Adrenal gland (tissue), 12 donors: Measurements from ENCODE around the gene FSTL1. TPM values are rescaled to one million over a fixed set of nuclear protein-coding genes. Genes with fewer than 3 reads are reported as not detected.
"Not testable (repeated sequence)": the region's sequence is repeated elsewhere in the genome, so short reads cannot be mapped to it uniquely, and the experiment has no call there.

Source experiments
- DNase-seq, 7 donors: peaks; one replicate each; pipeline ENCODE4 v3.0.0-alpha.2; 2019 to 2020
- H3K27ac ChIP-seq, 5 donors: fragments of 200-600 bp; sonication (generic) in 4 of 5; 1 replicate in 3 of 5; 2 replicates in 2 of 5; pipeline versions ENCODE4 v1.5.1 to v1.8.0; 2016 to 2020; ENCODE audit warnings: mild to moderate bottlenecking in 1 of 5
- H3K27me3 ChIP-seq: fragments of 200-600 bp; 2 replicates; pipeline ENCODE4 v1.8.0; 2021
- H3K36me3 ChIP-seq, 2 donors: fragments of 200-600 bp; replicated peaks in 1 of 2; 1 replicate in 1 of 2; 2 replicates in 1 of 2; pipeline versions ENCODE4 v1.5.1 to v1.8.0; 2018 to 2022
- H3K4me1 ChIP-seq, 2 donors: fragments of 200-600 bp; replicated peaks in 1 of 2; 1 replicate in 1 of 2; 2 replicates in 1 of 2; pipeline versions ENCODE4 v1.5.1 to v1.8.0; 2018 to 2021
- H3K4me3 ChIP-seq, 4 donors: fragments of 200-600 bp; sonication (generic) in 3 of 4; one replicate each; pipeline ENCODE4 v1.5.1; 2016 to 2018
- H3K9me3 ChIP-seq, 3 donors: fragments of 200-600 bp; sonication (generic) in 1 of 3; replicated peaks in 1 of 3; 1 replicate in 2 of 3; 2 replicates in 1 of 3; pipeline versions ENCODE4 v1.5.1 to v1.8.0; 2016 to 2021
- CTCF ChIP-seq, 6 experiments: fragments of 450-650 bp in 4 of 6; fragments of 200-600 bp in 2 of 6; sonication (generic) in 1 of 6; IDR thresholded peaks; 1 replicate in 5 of 6; 2 replicates in 1 of 6; pipeline versions ENCODE4 v1.5.1 to v1.8.0; 2016 to 2021; ENCODE audit warnings: antibody characterized with exemption in 6 of 6, mild to moderate bottlenecking in 2 of 6, moderate library complexity in 1 of 6
- POLR2A ChIP-seq, 2 donors: fragments of 450-650 bp; IDR thresholded peaks; one replicate each; pipeline ENCODE4 v1.6.1; 2017; ENCODE audit warnings: antibody characterized with exemption in 2 of 2, mild to moderate bottlenecking in 2 of 2, moderate library complexity in 1 of 2
- WGBS, 4 donors: extraction: QIAGEN DNeasy Blood & Tissue Kit in 2 of 4; methylation state at CpG; one replicate each; pipeline versions ENCODE4 v1.1.5 to v1.1.7; 2013 to 2017; 5-methylcytosine and 5-hydroxymethylcytosine counted together
- intact Hi-C, 2 donors: fragments of 100-400 bp; cut with DNase I; formaldehyde crosslinking; loops; one replicate each; pipeline versions ENCODE4 v1.14.1 to v1.15.0; 2022 to 2023
- polyA plus RNA-seq, 3 donors: library from polyadenylated mRNA; stranded (reverse); fragments of 200-250 nt in 2 of 3; fragments of 350-450 nt in 1 of 3; fragmentation: Illumina TruSeq in 1 of 3; extraction: RNeasy Lipid Tissue Mini Kit (QIAGEN cat#74804) in 1 of 3; gene quantifications; one replicate each; pipeline ENCODE4 v1.2.3, GENCODE V29; 2013 to 2014
- total RNA-seq, 9 donors: library from RNA; depleted of rRNA in 4 of 9; stranded (reverse); fragments of >200 nt in 4 of 9; fragments of 120-200 nt in 1 of 9; fragmentation: NEBNext Ultra II Directional in 1 of 9; extraction: Animal tissue kit (Norgen Biotek cat#: 25700) in 1 of 9; gene quantifications; one replicate each; pipeline versions ENCODE4 v1.1.0 to v1.2.4, GENCODE V29; 2013 to 2023
- donor health status: healthy with polysubstance abuse.
- donor health status: Bipolar disorder and iron deficiency.
- donor health status: DM: yes; HTN: yes; CAD: no.
- donor health status: DM: no; HTN: no; CAD: no.
- donor health status: DM: no; HTN: no; CAD: no.
- donor health status: DM: yes; HTN: yes; CAD: no.

The FSTL1 gene
- total and polyA plus RNA-seq, 12 donors, result 45.6 to 625 (median 306) TPM

- H3K4me1 ChIP-seq, result no peaks in the 10 kb centered on the region
- no peaks in the 10 kb centered on the region for H3K9me3 ChIP-seq
- no peaks in the 10 kb centered on the region for H3K36me3 ChIP-seq
- no peak for DNase-seq
- H3K4me3 ChIP-seq, result no peak overlapping the region
- WGBS, 4 donors, result 79 to 92% (median 89%) methylated on average over 2 of the region's 2 CpGs
- intact Hi-C loops, result no loop called here
- no peak overlapping the region for H3K27ac ChIP-seq
- no peaks in the 10 kb centered on the region for H3K27me3 ChIP-seq
- TF ChIP-seq CTCF (IDR thresholded peaks at IDR 0.05), result no peak
- no peak for TF ChIP-seq POLR2A (IDR thresholded peaks at IDR 0.05)
These were observed 69.3 kb downstream of the FSTL1 start for GRCh38 chr3:120381503-120381902.

DNA sequence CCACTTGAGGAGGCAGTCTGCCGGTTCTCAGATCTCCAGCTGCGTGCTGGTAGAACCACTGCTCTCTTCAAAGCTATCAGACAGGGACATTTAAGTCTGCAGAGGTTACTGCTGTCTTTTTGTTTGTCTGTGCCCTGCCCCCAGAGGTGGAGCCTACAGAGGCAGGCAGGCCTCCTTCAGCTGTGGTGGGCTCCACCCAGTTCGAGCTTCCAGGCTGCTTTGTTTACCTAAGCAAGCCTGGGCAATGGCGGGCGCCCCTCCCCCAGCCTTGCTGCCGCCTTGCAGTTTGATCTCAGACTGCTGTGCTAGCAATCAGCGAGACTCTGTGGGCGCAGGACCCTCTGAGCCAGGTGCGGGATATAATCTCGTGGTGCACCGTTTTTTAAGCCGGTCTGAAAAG lies 72.8 kb downstream of the FSTL1 start:
- H3K9me3 ChIP-seq, H3K4me1 ChIP-seq, H3K27ac ChIP-seq, intact Hi-C loops, H3K27me3 ChIP-seq, DNase-seq, H3K36me3 ChIP-seq, H3K4me3 ChIP-seq: not testable (repeated sequence)
- WGBS, 4 donors, result 40 to 84% (median 75%) methylated on average over 1 to 12 of the region's 12 CpGs

- no peak for TF ChIP-seq CTCF (IDR thresholded peaks at IDR 0.05)
- no peak for TF ChIP-seq POLR2A (IDR thresholded peaks at IDR 0.05)
- DNase-seq, result no peak
- Histone ChIP-seq H3K36me3 (no peaks in the 10 kb centered on the region), H3K9me3 (no peaks in the 10 kb centered on the region), H3K4me3 (no peak overlapping the region), H3K27me3 (no peaks in the 10 kb centered on the region), H3K4me1 (no peaks in the 10 kb centered on the region), H3K27ac (no peak overlapping the region)
- intact Hi-C loops, result no loop called here
These were observed 80.3 kb downstream of the FSTL1 start for GRCh38 chr3:120370463-120370862.

GRCh38 chr3:120369037-120369467 lies 81.7 kb downstream of the FSTL1 start:
- Histone ChIP-seq H3K36me3 (no peaks in the 10 kb centered on the region), H3K27ac (no peak overlapping the region), H3K4me1 (no peaks in the 10 kb centered on the region), H3K27me3 (no peaks in the 10 kb centered on the region), H3K9me3 (no peaks in the 10 kb centered on the region), H3K4me3 (no peak overlapping the region)
- 28 to 49% (median 44%) methylated on average over 2 of the region's 2 CpGs for WGBS, 4 donors
- TF ChIP-seq CTCF (IDR thresholded peaks at IDR 0.05) (no peak), POLR2A (IDR thresholded peaks at IDR 0.05) (no peak)
- intact Hi-C loops, result no loop called here
- no peak for DNase-seq

DNA sequence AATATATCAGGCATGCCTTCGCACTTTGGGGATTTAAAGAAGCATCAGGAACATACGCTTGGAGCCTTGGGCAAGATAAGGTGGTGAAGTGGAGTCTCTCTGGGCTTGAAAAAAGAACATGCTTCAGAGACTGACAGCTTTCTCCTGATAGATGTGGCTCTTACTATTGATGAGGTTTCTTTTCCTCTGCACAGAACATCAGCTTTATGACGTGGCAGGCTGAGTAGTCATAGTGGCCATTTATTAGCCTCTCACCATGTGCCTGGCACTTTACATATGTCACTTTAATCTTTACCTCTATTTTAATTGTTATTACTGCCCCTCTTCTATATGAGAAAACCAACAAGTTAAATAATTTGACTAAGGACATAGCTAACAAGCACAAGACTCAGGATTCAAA lies 82.6 kb downstream of the FSTL1 start:
- Histone ChIP-seq H3K9me3 (no peaks in the 10 kb centered on the region), H3K27me3 (no peaks in the 10 kb centered on the region), H3K27ac (no peak overlapping the region), H3K4me1 (no peaks in the 10 kb centered on the region), H3K4me3 (no peak overlapping the region), H3K36me3 (no peaks in the 10 kb centered on the region)
- no peak for DNase-seq
- TF ChIP-seq POLR2A (IDR thresholded peaks at IDR 0.05) (no peak), CTCF (IDR thresholded peaks at IDR 0.05) (no peak)
- intact Hi-C loops, result no loop called here
- 64 to 74% (median 71%) methylated on average over 3 of the region's 3 CpGs for WGBS, 4 donors
